ENCODE results near the gene MS4A7.

Gene MS4A7

DNA sequence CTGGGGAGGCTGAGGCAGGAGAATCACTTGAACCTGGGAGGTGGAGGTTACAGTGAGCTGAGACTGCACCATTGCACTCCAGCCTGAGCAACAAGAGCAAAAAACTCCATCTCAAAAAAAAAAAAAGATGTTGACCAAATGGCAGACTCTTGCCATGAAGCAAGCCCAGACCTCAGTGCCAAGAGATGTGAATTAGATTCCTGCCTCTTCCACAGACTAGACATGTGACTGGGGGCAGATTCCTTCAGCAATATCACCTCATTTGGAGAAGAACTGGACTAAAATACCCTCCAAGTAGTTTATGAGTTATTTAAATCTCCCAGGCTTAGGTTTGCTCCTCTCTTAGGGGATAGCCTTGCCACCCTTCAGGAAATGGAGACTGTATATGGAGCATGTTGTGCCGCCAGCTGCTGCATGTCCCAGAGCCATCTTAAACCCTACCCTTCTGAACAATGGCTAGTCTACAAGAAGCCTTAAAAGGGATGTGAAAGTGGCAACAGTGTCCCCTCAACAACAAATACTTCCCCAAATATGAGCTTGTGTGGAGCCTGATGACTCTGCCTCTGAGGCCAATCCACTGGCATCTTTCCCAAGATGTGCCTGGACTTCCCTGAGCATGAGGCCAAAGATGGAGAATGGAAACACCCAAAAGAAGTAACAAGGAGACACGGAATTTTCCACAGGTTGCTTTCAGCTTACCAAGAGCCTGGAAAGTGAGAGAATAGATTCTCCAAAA, 763 bp upstream of the MS4A7 start:
- in situ Hi-C loops (cut with MboI; ENCODE audit: low sequenced_read_pairs): no loop called here
- H3K4me3 ChIP-seq: no peak overlapping the region
- no peaks in the 10 kb centered on the region for H3K36me3 ChIP-seq (replicated peaks)
- no peaks in the 10 kb centered on the region for H3K9me3 ChIP-seq
- DNase-seq (ENCODE audit: low spot score in 2 of 2): no peak
- no peaks in the 10 kb centered on the region for H3K4me1 ChIP-seq
- H3K27me3 ChIP-seq (ENCODE audit: low read depth): peaks cover 2% of the 10 kb centered on the region; the same call in 1 of the 2 replicates

DNA sequence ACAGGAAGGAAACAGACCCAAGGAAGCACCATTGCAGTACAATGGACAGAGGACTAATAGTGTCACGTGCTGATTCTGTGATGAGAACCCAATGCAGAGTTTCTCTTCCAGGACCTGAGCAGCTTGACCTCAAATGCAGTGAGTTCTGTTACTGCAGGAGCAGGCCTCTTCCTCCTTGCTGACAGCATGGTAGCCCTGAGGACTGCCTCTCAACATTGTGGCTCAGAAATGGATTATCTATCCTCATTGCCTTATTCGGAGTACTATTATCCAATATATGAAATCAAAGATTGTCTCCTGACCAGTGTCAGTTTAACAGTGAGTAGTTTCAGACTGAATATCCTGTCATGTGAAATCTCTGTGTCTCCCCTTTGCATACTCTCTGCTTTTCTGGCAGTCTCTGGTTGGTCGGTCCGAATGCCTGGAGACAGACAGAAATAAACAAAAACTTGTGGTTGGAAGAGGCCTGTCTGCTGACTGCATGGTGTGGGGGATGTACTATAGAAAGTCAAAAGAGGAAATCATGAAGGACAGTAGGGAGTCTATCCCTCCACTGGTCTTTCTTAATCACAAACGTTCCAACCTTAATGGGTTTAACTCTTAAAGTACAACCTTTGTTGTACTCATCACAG, 11.1 kb downstream of the MS4A7 start:
- H3K36me3 ChIP-seq (replicated peaks): no peaks in the 10 kb centered on the region
- no peak overlapping the region for H3K4me3 ChIP-seq
- no peak for DNase-seq (ENCODE audit: low spot score in 2 of 2)
- in situ Hi-C loops (cut with MboI; ENCODE audit: low sequenced_read_pairs): no loop called here
- no peaks in the 10 kb centered on the region for H3K4me1 ChIP-seq
- no peaks in the 10 kb centered on the region for H3K27me3 ChIP-seq (ENCODE audit: low read depth)
- H3K9me3 ChIP-seq: no peaks in the 10 kb centered on the region

DNA sequence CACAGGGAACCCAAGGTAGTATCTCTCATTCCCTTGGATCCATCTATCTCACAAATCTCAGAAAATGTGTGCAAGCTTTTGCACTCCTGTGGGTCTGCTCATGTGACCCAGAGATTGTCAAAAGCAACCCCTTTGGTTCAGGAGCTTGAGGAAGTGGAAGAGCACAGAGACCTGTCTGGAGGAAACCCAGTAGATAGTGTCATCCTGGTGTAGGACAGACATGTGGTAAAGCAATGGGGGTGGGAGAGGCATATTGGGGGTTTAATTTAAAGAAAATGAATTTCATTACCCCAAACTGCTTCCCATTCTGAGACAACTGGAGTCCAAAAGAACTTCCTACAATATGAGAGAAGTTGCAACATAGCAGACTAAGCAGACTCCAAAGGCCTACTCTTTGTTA, 12.1 kb downstream of the MS4A7 start:
- no peak for DNase-seq (ENCODE audit: low spot score in 2 of 2)
- Histone ChIP-seq H3K36me3 (replicated peaks) (no peaks in the 10 kb centered on the region), H3K4me1 (no peaks in the 10 kb centered on the region), H3K4me3 (no peak overlapping the region), H3K9me3 (no peaks in the 10 kb centered on the region), H3K27me3 (ENCODE audit: low read depth) (no peaks in the 10 kb centered on the region)
- in situ Hi-C loops (cut with MboI; ENCODE audit: low sequenced_read_pairs): no loop called here

DNA sequence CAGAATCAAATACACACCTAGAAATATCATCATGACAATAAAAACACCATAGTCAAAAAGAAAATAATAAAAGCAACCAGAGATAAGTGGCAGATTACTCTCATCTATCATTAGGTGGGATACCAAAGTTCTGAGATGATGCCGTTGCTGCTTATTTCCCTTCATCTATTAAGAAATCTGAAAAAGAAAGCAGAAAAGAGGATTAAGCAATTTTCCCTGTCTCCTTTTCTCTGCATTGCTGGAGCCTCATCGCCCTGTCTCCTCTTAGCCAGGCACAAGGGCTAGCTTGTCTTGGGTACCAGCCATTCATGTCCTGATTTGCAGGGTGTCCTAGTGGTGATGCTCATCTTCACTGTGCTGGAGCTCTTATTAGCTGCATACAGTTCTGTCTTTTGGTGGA, 14.0 kb downstream of the MS4A7 start:
- Histone ChIP-seq H3K9me3 (no peaks in the 10 kb centered on the region), H3K4me1 (no peaks in the 10 kb centered on the region), H3K27me3 (ENCODE audit: low read depth) (no peaks in the 10 kb centered on the region), H3K4me3 (no peak overlapping the region), H3K36me3 (replicated peaks) (no peaks in the 10 kb centered on the region)
- DNase-seq (ENCODE audit: low spot score in 2 of 2): no peak
- in situ Hi-C loops (cut with MboI; ENCODE audit: low sequenced_read_pairs): no loop called here

DNA sequence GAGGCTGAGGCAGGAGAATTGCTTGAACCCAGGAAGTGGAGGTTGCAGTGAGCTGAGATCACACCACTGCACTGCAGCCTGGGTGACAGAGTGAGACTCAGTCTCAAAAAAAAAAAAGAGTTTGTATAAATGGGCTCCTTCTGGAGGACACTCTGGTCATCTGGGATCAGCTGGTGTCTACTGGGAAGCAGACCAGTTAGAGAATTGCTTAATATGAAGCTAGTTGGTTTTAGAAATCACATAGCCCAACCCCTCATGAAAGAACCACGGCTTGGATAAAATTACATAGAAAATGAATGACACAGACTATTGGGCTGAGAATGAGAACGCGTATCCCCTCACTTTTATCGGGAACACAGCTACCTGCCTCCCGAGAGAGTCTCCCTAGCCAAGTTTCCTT, 14.7 kb downstream of the MS4A7 start:
- no peak for DNase-seq (ENCODE audit: low spot score in 2 of 2)
- H3K4me3 ChIP-seq: no peak overlapping the region
- in situ Hi-C loops (cut with MboI; ENCODE audit: low sequenced_read_pairs): no loop called here
- no peaks in the 10 kb centered on the region for H3K36me3 ChIP-seq (replicated peaks)
- no peaks in the 10 kb centered on the region for H3K4me1 ChIP-seq
- no peaks in the 10 kb centered on the region for H3K27me3 ChIP-seq (ENCODE audit: low read depth)
- no peaks in the 10 kb centered on the region for H3K9me3 ChIP-seq

DNA sequence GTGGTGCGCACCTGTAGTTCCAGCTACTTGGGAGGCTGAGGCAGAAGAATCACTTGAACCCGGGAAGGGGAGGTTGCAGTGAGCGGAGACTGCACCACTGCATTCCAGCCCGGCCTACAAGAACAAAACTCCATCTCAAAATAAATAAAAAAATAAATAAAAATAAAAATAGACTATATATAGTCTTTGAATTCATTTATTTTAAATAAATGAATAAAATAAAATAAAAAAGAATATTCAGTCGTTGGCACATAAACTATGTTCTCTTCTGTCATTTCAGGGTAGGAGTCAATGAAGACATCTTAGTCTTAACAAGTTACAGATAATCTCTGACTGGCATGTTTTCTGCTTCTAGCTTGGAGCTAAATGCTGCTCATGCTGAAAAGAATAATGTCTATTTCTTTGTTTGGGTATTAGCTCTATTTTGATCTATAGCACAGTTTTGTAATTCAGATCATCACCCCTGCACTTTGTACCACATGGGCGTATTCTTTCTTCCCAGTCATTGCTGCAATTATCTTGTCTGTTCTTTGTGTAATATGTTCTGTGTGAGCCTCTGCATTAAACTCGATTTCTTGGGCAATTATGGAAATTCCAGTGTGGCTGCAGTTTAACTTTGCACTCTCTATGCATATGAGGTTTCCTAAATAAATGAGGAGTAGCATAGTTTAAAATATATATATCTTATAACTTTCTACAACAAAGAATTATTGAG, 16.5 kb downstream of the MS4A7 start:
- Histone ChIP-seq H3K27me3 (ENCODE audit: low read depth) (no peaks in the 10 kb centered on the region), H3K9me3 (no peaks in the 10 kb centered on the region), H3K4me3 (no peak overlapping the region), H3K4me1 (no peaks in the 10 kb centered on the region), H3K36me3 (replicated peaks) (no peaks in the 10 kb centered on the region)
- DNase-seq (ENCODE audit: low spot score in 2 of 2): peak; percentile 8 to 42
- in situ Hi-C loops (cut with MboI; ENCODE audit: low sequenced_read_pairs): no loop called here

DNA sequence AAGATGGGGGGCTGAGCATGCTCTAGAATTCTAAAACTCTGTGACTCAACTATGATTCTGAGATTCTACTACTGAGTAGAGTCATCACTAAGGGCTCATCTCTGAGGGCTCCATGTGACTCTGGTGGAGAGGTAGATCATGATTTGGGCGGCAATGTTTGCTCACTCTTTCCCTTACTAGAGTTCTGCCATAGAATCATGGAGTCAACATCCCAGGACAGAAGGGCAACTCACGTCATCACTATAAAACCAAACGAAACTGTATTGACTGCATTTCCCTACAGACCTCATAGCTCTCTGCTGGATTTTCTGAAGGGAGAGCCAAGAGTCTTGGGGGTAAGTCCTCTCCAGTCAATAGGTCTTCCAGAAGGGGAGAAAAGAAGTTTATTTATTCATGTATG, 18.1 kb downstream of the MS4A7 start, which contains the start of gene MS4A14:
Gene MS4A14, plus strand, starts transcription at position 78 of the 400 bp plus-strand sequence. Its CDS starts 120 bp downstream, at position 198.
- in situ Hi-C loops (cut with MboI; ENCODE audit: low sequenced_read_pairs): no loop called here
- Histone ChIP-seq H3K36me3 (replicated peaks) (no peaks in the 10 kb centered on the region), H3K27me3 (ENCODE audit: low read depth) (no peaks in the 10 kb centered on the region), H3K4me3 (no peak within 1 kb of the TSS), H3K9me3 (no peaks in the 10 kb centered on the region), H3K4me1 (no peaks in the 10 kb centered on the region)
- no peak for DNase-seq (ENCODE audit: low spot score in 2 of 2)

DNA sequence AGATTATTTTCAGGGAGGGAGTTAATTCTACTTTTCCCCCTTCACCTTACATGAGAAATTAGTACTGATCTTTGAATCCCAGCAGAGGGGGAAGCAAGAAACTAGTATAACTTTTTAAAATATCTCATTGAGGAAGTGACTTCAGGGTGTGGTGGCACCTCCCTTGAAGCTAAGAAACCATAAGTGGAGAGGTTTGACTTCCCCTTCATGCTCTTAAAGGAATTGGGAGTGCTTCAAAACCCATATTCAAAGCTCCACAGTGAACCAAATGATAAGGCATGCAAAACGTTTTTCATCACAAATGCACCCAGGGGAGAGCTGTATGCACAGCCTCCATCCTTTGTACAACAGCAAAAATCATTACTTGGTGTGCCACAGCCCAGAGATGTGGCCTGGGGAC, 18.5 kb downstream of the MS4A7 start:
- Histone ChIP-seq H3K36me3 (replicated peaks) (no peaks in the 10 kb centered on the region), H3K9me3 (no peaks in the 10 kb centered on the region), H3K4me3 (no peak overlapping the region), H3K27me3 (ENCODE audit: low read depth) (no peaks in the 10 kb centered on the region), H3K4me1 (no peaks in the 10 kb centered on the region)
- no peak for DNase-seq (ENCODE audit: low spot score in 2 of 2)
- in situ Hi-C loops (cut with MboI; ENCODE audit: low sequenced_read_pairs): no loop called here

DNA sequence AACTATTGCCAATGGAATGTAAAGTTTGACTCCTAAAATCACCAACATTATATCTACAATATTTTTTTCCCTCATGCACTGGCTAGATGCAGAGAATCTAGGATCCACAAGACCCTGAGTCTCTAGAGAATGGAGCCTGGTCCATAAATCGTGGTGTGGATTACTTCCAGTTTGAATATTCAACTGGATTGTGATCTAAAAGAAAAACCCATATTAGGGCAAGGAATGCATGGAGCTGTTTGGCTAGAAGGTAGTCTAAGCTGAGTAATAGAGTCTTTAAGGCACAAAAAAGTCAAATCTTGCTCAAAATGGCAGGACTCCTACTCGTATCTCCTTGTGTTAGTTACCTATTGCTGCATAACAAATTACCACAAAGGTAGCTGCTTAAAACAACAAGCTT, 41.7 kb downstream of the MS4A7 start:
- H3K4me1 ChIP-seq: no peaks in the 10 kb centered on the region
- no peak overlapping the region for H3K4me3 ChIP-seq
- no peaks in the 10 kb centered on the region for H3K27me3 ChIP-seq (ENCODE audit: low read depth)
- H3K9me3 ChIP-seq: no peaks in the 10 kb centered on the region
- H3K36me3 ChIP-seq (replicated peaks): no peaks in the 10 kb centered on the region
- in situ Hi-C loops (cut with MboI; ENCODE audit: low sequenced_read_pairs): no loop called here
- no peak for DNase-seq (ENCODE audit: low spot score in 2 of 2)

DNA sequence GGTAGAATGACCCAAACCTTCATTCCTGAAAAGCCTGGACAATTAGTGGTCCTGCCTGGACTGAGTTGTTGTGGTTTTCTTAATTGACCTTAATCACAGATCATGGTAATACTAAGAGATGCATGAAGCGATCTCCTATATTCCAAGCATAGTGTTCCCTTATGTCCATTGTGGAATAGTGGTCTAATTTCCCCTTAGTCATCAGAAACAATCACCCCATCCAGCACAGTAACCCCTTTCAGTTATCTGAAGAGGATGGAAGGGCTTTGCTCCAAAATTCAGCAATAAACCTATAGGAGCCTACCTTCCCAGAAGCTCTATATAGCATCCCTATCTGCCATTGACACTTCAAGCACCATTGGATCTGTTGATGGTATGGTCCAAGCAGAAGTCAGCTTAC, 44.3 kb downstream of the MS4A7 start:
- no peaks in the 10 kb centered on the region for H3K27me3 ChIP-seq (ENCODE audit: low read depth)
- H3K9me3 ChIP-seq: no peaks in the 10 kb centered on the region
- in situ Hi-C loops (cut with MboI; ENCODE audit: low sequenced_read_pairs): no loop called here
- no peaks in the 10 kb centered on the region for H3K36me3 ChIP-seq (replicated peaks)
- H3K4me1 ChIP-seq: no peaks in the 10 kb centered on the region
- no peak overlapping the region for H3K4me3 ChIP-seq
- DNase-seq (ENCODE audit: low spot score in 2 of 2): no peak

DNA sequence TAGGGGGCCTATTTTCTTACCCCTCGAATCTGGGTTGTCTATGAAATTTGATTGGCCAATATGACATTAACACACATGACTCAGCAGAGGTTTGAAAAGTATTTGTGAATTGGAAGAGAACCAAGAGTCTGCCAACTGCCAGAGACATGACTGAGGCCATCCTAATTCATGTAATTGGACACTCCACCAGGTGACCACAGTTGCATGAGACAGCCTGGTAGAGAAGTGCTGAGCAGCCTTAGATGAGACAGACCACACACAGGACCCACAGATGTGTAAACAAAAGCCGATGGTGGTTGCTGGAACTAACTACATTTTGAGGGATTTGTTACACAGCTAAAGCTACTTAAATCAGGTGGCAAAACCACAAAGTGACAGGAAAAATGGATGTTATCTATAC, 50.2 kb downstream of the MS4A7 start:
- no peak for DNase-seq (ENCODE audit: low spot score in 2 of 2)
- Histone ChIP-seq H3K27me3 (ENCODE audit: low read depth) (no peaks in the 10 kb centered on the region), H3K4me1 (no peaks in the 10 kb centered on the region), H3K9me3 (no peaks in the 10 kb centered on the region), H3K4me3 (no peak overlapping the region), H3K36me3 (replicated peaks) (no peaks in the 10 kb centered on the region)
- in situ Hi-C loops (cut with MboI; ENCODE audit: low sequenced_read_pairs): no loop called here

DNA sequence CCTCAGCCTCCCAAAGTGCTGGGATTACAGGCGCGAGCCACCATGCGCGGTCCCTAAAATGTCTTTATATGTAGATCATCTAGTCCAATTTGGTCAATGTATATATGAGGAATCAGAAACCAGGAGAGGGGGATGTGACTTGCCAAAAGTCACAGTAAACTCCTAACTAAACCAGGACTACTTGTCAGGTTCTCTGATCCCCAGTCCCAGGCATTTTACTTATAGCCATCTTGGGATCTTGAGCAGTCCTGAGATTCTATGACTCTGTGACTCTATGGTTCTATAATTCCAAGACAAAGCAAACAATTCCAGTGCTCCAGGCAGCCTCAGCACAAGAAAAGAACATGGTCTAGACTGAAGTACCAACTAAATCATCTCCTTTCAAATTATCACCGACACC, 50.9 kb downstream of the MS4A7 start, which contains the start of gene MS4A5:
Gene MS4A5, plus strand, starts transcription at position 301 of the 400 bp plus-strand sequence. CDS start 103 bp downstream, outside the sequence.
- Histone ChIP-seq H3K4me3 (no peak within 1 kb of the TSS), H3K27me3 (ENCODE audit: low read depth) (no peaks in the 10 kb centered on the region; the same call in 1 of the 2 replicates), H3K36me3 (replicated peaks) (no peaks in the 10 kb centered on the region), H3K4me1 (no peaks in the 10 kb centered on the region), H3K9me3 (no peaks in the 10 kb centered on the region)
- no peak for DNase-seq (ENCODE audit: low spot score in 2 of 2)
- in situ Hi-C loops (cut with MboI; ENCODE audit: low sequenced_read_pairs): no loop called here

DNA sequence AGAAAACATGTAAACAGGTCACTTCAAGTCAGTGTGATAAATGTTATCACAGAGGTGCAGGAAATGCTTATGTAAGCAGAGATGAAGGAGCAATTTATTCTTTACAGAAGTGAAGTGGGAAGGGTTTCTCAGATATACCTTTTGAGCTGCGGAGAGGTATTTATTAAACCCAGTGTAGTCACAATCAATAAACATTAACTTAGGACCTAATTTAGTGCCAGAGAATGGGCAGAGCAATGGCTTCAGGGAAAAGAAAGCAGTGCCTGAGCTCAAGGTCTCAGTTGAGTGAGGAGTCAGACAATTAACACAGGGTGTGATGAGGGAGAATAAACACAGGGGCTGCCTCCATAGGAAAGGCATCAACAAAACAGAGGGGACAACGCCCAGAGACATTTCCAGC, 52.9 kb downstream of the MS4A7 start:
- Histone ChIP-seq H3K4me1 (no peaks in the 10 kb centered on the region), H3K9me3 (no peaks in the 10 kb centered on the region), H3K4me3 (no peak overlapping the region), H3K27me3 (ENCODE audit: low read depth) (no peaks in the 10 kb centered on the region; the same call in 1 of the 2 replicates), H3K36me3 (replicated peaks) (no peaks in the 10 kb centered on the region)
- in situ Hi-C loops (cut with MboI; ENCODE audit: low sequenced_read_pairs): no loop called here
- DNase-seq (ENCODE audit: low spot score in 2 of 2): no peak

DNA sequence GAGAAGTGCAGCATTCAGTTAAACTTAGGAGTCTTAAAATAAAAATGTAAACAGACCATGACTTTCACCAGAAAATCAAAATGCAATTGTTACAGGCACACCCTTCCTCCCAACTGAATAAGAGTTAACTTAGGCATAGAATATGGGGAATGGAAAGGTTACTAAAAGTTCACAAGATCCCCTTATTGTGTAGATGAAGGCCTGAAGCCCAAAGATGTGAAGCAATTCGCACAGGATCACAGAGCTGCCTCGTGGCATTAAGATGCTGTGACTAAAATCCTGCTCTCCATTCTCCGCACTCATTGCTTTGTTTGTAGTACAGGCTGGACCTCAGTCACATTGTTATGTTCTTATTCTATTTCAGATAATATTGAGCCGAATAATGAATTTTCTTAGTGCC, 55.1 kb downstream of the MS4A7 start:
- in situ Hi-C loops (cut with MboI; ENCODE audit: low sequenced_read_pairs): no loop called here
- H3K36me3 ChIP-seq (replicated peaks): no peaks in the 10 kb centered on the region
- no peak overlapping the region for H3K4me3 ChIP-seq

More for the DNA sequence above, 55.1 kb downstream of the MS4A7 start:
- no peak for DNase-seq (ENCODE audit: low spot score in 2 of 2)
- Histone ChIP-seq H3K27me3 (ENCODE audit: low read depth) (no peaks in the 10 kb centered on the region; the same call in 1 of the 2 replicates), H3K9me3 (no peaks in the 10 kb centered on the region), H3K4me1 (no peaks in the 10 kb centered on the region)

Data from HAP-1 (cell line).